Gastroesophageal sphincter (tissue), 4 donors: ENCODE measurements around the gene PGRMC2. TPM values are rescaled to one million over a fixed set of nuclear protein-coding genes. Genes with fewer than 3 reads are reported as not detected.

ENCODE experiments used
- ATAC-seq: fragments of 150-250 bp; one replicate; pipeline ENCODE4 v1.9.1; 2016; ENCODE audit warnings: mild to moderate bottlenecking, moderate library complexity
- H3K27ac ChIP-seq, 4 donors: fragments of 200-600 bp; sonication (generic) in 3 of 4; 1 replicate in 3 of 4; 2 replicates in 1 of 4; pipeline ENCODE4 v1.5.1; 2016 to 2019
- H3K27me3 ChIP-seq: fragments of 200-600 bp; sonication (generic); one replicate; pipeline ENCODE4 v1.5.1; 2019
- H3K36me3 ChIP-seq, 2 donors: fragments of 200-600 bp; sonication (generic); one replicate each; pipeline ENCODE4 v1.5.1; 2019; ENCODE audit warnings: control low read depth in 1 of 2
- H3K4me1 ChIP-seq, 3 donors: fragments of 200-600 bp; sonication (generic); 1 replicate in 2 of 3; 2 replicates in 1 of 3; pipeline ENCODE4 v1.5.1; 2016 to 2019; ENCODE audit warnings: control low read depth in 2 of 3
- H3K4me3 ChIP-seq, 2 donors: fragments of 200-600 bp; sonication (generic); one replicate each; pipeline ENCODE4 v1.5.1; 2019; ENCODE audit warnings: mild to moderate bottlenecking in 1 of 2, moderate library complexity in 1 of 2
- H3K9me3 ChIP-seq, 3 donors: fragments of 200-600 bp; sonication (generic); one replicate each; pipeline ENCODE4 v1.5.1; 2017 to 2019; ENCODE audit warnings: control low read depth in 2 of 3
- EP300 ChIP-seq: sonication (generic); formaldehyde crosslinking; IDR thresholded peaks from one replicate; pipeline ENCODE4 v1.6.1; 2017; ENCODE audit warnings: antibody characterized with exemption, mild to moderate bottlenecking
- POLR2A ChIP-seq, 2 donors: fragments of 450-650 bp; IDR thresholded peaks; one replicate each; pipeline ENCODE4 v1.6.1; 2017; ENCODE audit warnings: antibody characterized with exemption in 2 of 2, mild to moderate bottlenecking in 2 of 2, moderate library complexity in 1 of 2
- POLR2AphosphoS5 ChIP-seq: sonication (generic); formaldehyde crosslinking; IDR thresholded peaks from one replicate; pipeline ENCODE4 v1.6.1; 2017; ENCODE audit warnings: antibody characterized with exemption
- WGBS, 2 donors: methylation state at CpG; one replicate each; pipeline ENCODE4 v1.1.5; 2018; ENCODE audit warnings: low coverage in 1 of 2; 5-methylcytosine and 5-hydroxymethylcytosine counted together
- total RNA-seq, 4 donors: library from RNA; depleted of rRNA; stranded (reverse); fragments of >200 nt; gene quantifications; one replicate each; pipeline ENCODE4 v1.1.0, GENCODE V29; 2016
- TF ChIP-seq, protein P1 (sequence below), 4 experiments: fragments of 200-600 bp in 2 of 4; fragments of 450-650 bp in 2 of 4; sonication (generic) in 1 of 4; IDR thresholded peaks; one replicate each; pipeline ENCODE4 v1.5.1; 2017 to 2019; ENCODE audit warnings: antibody characterized with exemption in 4 of 4, mild to moderate bottlenecking in 2 of 4, moderate library complexity in 2 of 4

The PGRMC2 gene
- total RNA-seq, 4 donors from 2014 or later: 47.3 to 79.2 (median 64.7) TPM

- H3K4me1 ChIP-seq: peaks cover 0 to 42% (median 6%) of the 10 kb centered on the region in 3 donors
These were observed 7.9 kb downstream of the PGRMC2 start for GRCh38 chr4:128279624-128280225.

GRCh38 chr4:128277856-128278255 lies 9.8 kb downstream of the PGRMC2 start:
- 91 to 96% methylated on average over 3 of the region's 3 CpGs for WGBS, 2 donors
- H3K27ac ChIP-seq: no peak overlapping the region
- H3K9me3 ChIP-seq: no peaks in the 10 kb centered on the region
- no peak overlapping the region for H3K4me3 ChIP-seq
- ATAC-seq: no peak
- H3K36me3 ChIP-seq: no peaks in the 10 kb centered on the region
- no peak for TF ChIP-seq POLR2AphosphoS5
- peaks cover 0 to 24% (median 6%) of the 10 kb centered on the region in 3 donors for H3K4me1 ChIP-seq
- no peaks in the 10 kb centered on the region for H3K27me3 ChIP-seq

More at GRCh38 chr4:128279624-128280225, 7.9 kb downstream of the PGRMC2 start:
- H3K4me3 ChIP-seq: no peak overlapping the region
- no peaks in the 10 kb centered on the region for H3K27me3 ChIP-seq
- H3K9me3 ChIP-seq: no peaks in the 10 kb centered on the region
- TF ChIP-seq, protein P1, sequence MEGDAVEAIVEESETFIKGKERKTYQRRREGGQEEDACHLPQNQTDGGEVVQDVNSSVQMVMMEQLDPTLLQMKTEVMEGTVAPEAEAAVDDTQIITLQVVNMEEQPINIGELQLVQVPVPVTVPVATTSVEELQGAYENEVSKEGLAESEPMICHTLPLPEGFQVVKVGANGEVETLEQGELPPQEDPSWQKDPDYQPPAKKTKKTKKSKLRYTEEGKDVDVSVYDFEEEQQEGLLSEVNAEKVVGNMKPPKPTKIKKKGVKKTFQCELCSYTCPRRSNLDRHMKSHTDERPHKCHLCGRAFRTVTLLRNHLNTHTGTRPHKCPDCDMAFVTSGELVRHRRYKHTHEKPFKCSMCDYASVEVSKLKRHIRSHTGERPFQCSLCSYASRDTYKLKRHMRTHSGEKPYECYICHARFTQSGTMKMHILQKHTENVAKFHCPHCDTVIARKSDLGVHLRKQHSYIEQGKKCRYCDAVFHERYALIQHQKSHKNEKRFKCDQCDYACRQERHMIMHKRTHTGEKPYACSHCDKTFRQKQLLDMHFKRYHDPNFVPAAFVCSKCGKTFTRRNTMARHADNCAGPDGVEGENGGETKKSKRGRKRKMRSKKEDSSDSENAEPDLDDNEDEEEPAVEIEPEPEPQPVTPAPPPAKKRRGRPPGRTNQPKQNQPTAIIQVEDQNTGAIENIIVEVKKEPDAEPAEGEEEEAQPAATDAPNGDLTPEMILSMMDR (IDR thresholded peaks at IDR 0.05): no peak
- no peak for TF ChIP-seq EP300
- TF ChIP-seq POLR2AphosphoS5: no peak
- no peak for TF ChIP-seq POLR2A (IDR thresholded peaks at IDR 0.05)
- no peak for ATAC-seq
- H3K27ac ChIP-seq: no peak overlapping the region
- WGBS, 2 donors: 76 to 82% methylated on average over 2 of the region's 2 CpGs
- H3K36me3 ChIP-seq: no peaks in the 10 kb centered on the region

DNA sequence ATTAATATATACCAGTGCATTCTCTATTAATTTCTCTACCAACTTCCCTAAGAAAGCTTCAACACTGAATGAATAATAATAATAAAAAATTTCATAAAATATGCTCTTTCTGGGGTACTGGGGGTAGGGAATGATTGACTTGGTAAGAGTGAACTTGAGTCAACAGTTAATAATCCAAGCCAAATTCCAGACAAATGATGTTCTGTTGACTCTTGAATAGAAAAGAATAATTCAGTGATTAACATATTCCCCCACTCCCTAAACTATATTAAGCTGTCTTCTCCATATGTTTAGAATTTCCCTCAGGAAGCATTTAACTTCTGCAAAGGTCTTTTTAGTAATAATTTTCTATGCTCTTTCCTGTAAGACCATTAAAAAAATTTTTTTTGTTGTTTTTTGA lies 12.3 kb downstream of the PGRMC2 start:
- Histone ChIP-seq H3K9me3 (no peaks in the 10 kb centered on the region), H3K4me3 (no peak overlapping the region), H3K27ac (no peak overlapping the region), H3K4me1 (peaks cover 0 to 6% (median 4%) of the 10 kb centered on the region in 3 donors), H3K27me3 (no peaks in the 10 kb centered on the region), H3K36me3 (peaks cover 0 to 15% of the 10 kb centered on the region in 2 donors)
- ATAC-seq: no peak
- TF ChIP-seq POLR2A (IDR thresholded peaks at IDR 0.05) (no peak), POLR2AphosphoS5 (no peak), EP300 (no peak)
- TF ChIP-seq, protein P1 (IDR thresholded peaks at IDR 0.05): no peak

DNA sequence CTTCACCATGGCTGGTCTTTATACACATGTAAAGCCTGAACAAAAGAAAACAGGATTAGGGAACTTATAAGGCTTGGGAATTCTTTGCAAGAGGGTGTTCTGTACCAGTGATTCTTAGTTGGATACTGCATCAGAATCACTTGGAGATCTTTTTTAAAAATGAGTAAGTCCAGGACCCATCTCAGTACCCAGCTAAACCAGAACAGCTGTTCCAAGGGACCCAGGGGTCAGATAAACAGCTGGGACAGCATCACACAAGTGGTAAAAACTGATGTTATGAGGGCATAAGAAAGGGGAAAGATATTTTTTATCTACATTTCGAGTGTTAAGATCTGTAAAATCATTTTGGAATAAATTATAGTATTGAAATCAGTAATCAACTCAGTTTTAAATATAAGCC lies 16.1 kb downstream of the PGRMC2 start:
- 74 to 78% methylated on average over 1 of the region's 1 CpG for WGBS, 2 donors
- Histone ChIP-seq H3K4me3 (no peak overlapping the region), H3K27ac (no peak overlapping the region), H3K36me3 (peaks cover 0 to 26% of the 10 kb centered on the region in 2 donors), H3K27me3 (no peaks in the 10 kb centered on the region), H3K9me3 (no peaks in the 10 kb centered on the region), H3K4me1 (no peaks in the 10 kb centered on the region)
- ATAC-seq: no peak
- TF ChIP-seq POLR2AphosphoS5 (no peak), POLR2A (IDR thresholded peaks at IDR 0.05) (no peak), EP300 (no peak)
- TF ChIP-seq, protein P1 (IDR thresholded peaks at IDR 0.05): no peak

DNA sequence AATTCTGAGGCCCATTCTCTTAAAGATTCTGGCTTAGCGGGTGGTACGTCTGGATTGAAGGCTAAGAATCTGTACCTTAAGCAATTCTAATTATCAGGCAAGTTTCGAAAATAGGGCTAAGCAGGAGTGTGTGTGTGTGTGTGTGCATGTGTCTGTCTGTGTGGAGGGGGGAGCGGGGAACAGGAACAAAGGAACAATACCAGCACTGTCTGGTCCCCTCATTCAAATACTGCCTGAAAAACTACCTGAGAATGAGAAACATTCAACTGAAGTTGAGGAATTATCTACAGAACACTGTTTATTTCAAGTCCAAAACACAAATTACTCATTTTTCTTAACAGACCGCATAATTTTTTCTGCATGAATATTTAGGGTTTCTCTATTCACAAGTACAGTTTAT lies 18.6 kb downstream of the PGRMC2 start:
- no peak for ATAC-seq
- H3K4me1 ChIP-seq: no peaks in the 10 kb centered on the region
- H3K27me3 ChIP-seq: no peaks in the 10 kb centered on the region
- peaks cover 0 to 26% of the 10 kb centered on the region in 2 donors for H3K36me3 ChIP-seq
- H3K27ac ChIP-seq: no peak overlapping the region
- TF ChIP-seq POLR2A (IDR thresholded peaks at IDR 0.05) (no peak), POLR2AphosphoS5 (no peak), EP300 (no peak)
- TF ChIP-seq, protein P1 (IDR thresholded peaks at IDR 0.05): no peak
- peaks cover 0 to 9% (median 0%) of the 10 kb centered on the region in 3 donors for H3K9me3 ChIP-seq
- WGBS, 2 donors: 88 to 92% methylated on average over 3 to 5 of the region's 5 CpGs
- no peak overlapping the region for H3K4me3 ChIP-seq
